Upper lobe of left lung (tissue), 6 donors: ENCODE data around the gene KCNG2. TPM values are rescaled to one million over a fixed set of nuclear protein-coding genes. Genes with fewer than 3 reads are reported as not detected.

ENCODE experiments used
- ATAC-seq, 2 donors: fragments of 200-7000 bp; cut with Tn5 transposase; one replicate each; pipeline ENCODE4 v1.9.1; 2022; ENCODE audit warnings: mild to moderate bottlenecking in 2 of 2, moderate library complexity in 2 of 2; ENCODE audit not compliant: low FRiP score in 2 of 2
- DNase-seq, 2 donors: peaks; one replicate each; pipeline ENCODE4 v3.0.0-alpha.2; 2019 to 2020
- H3K27ac ChIP-seq, 4 donors: fragments of 200-600 bp; sonication (generic); one replicate each; pipeline ENCODE4 v1.5.1; 2016 to 2019
- H3K27me3 ChIP-seq, 4 donors: fragments of 200-600 bp; sonication (generic); one replicate each; pipeline ENCODE4 v1.5.1; 2017 to 2019
- H3K36me3 ChIP-seq, 4 donors: fragments of 200-600 bp; sonication (generic); one replicate each; pipeline ENCODE4 v1.5.1; 2016 to 2019
- H3K4me1 ChIP-seq, 4 donors: fragments of 200-600 bp; sonication (generic); one replicate each; pipeline ENCODE4 v1.5.1; 2018 to 2019
- H3K4me3 ChIP-seq, 4 donors: fragments of 200-600 bp; sonication (generic); one replicate each; pipeline ENCODE4 v1.5.1; 2017 to 2019; ENCODE audit warnings: mild to moderate bottlenecking in 2 of 4, moderate library complexity in 1 of 4
- H3K9me3 ChIP-seq, 4 donors: fragments of 200-600 bp; sonication (generic); one replicate each; pipeline ENCODE4 v1.5.1; 2018 to 2019
- EP300 ChIP-seq, 4 donors: sonication (generic); formaldehyde crosslinking; IDR thresholded peaks; one replicate each; pipeline ENCODE4 v1.5.1; 2017; ENCODE audit warnings: antibody characterized with exemption in 4 of 4, control low read depth in 2 of 4
- POLR2A ChIP-seq, 4 donors: fragments of 450-650 bp; IDR thresholded peaks; one replicate each; pipeline ENCODE4 v1.5.1; 2016 to 2017; ENCODE audit warnings: antibody characterized with exemption in 4 of 4, mild to moderate bottlenecking in 2 of 4
- POLR2AphosphoS5 ChIP-seq, 2 donors: sonication (generic); formaldehyde crosslinking; IDR thresholded peaks; one replicate each; pipeline ENCODE4 v1.5.1; 2017; ENCODE audit warnings: antibody characterized with exemption in 2 of 2
- WGBS, 2 donors: methylation state at CpG; one replicate each; pipeline ENCODE4 v1.1.5; 2017 to 2018; 5-methylcytosine and 5-hydroxymethylcytosine counted together
- total RNA-seq, 6 donors: library from RNA; depleted of rRNA in 4 of 6; stranded (reverse); fragments of >200 nt in 4 of 6; gene quantifications; one replicate each; pipeline versions ENCODE4 v1.1.0 to v1.2.1, GENCODE V29; 2016 to 2021
- TF ChIP-seq, protein P1 (sequence below), 6 experiments: fragments of 450-650 bp in 4 of 6; fragments of 200-600 bp in 2 of 6; sonication (generic) in 2 of 6; IDR thresholded peaks; one replicate each; pipeline ENCODE4 v1.5.1; 2016 to 2019; ENCODE audit warnings: antibody characterized with exemption in 6 of 6
- donor health status: DM: no; HTN: no; CAD: no; lungs with moderate emphysema.
- donor health status: DM: no; HTN: yes; CAD: no; lungs with severe emphysema.

The KCNG2 gene
- total RNA-seq, 6 donors from 2014 or later, result 0.49 to 1.1 (median 0.73) TPM; not detected in 2

DNA sequence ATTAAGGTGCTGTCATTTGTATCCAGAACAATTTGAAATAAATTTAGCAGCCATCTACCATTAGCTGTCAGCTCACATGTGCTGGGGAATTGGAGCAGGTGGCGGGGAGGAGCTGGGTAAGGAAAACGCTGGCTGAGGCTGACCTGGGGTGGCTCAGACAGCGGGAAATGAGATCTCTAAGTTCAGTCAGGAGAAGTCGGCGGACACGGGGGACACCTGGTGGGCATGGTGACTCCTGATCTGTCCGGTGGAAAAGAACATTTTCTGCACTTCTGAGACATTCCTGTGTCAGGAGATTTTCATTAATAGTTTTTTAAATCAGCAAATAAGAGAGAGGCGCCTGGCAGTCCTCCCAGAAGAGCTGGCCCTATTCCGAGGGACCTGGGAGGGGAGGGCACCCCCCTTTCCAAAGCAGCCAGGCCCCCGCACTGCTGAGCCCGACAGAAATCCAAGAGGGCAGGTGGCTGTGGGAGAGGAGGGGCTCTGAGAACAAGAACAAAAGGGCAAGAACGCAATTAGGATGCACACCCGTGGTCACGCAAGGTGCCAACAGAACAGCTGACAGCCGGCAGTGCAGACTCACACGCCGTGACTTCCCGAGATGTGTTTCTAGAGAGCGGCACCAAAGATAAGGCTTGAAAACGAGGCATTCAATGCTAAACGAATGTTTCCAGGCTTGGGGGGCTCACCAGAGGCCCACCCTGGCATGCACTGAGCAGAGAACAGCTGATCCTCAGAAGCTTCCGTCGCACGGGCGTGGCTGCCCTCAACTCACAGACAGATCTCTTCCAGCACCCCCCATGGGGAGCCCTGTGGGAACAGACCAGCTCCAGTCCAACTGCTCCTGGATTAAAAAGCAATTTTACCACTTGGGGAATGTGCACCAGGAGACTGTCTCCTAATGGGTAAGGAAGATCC, 127.3 kb downstream of the KCNG2 start:
- TF ChIP-seq POLR2AphosphoS5 (IDR thresholded peaks at IDR 0.05), result no peak
- TF ChIP-seq, protein P1, sequence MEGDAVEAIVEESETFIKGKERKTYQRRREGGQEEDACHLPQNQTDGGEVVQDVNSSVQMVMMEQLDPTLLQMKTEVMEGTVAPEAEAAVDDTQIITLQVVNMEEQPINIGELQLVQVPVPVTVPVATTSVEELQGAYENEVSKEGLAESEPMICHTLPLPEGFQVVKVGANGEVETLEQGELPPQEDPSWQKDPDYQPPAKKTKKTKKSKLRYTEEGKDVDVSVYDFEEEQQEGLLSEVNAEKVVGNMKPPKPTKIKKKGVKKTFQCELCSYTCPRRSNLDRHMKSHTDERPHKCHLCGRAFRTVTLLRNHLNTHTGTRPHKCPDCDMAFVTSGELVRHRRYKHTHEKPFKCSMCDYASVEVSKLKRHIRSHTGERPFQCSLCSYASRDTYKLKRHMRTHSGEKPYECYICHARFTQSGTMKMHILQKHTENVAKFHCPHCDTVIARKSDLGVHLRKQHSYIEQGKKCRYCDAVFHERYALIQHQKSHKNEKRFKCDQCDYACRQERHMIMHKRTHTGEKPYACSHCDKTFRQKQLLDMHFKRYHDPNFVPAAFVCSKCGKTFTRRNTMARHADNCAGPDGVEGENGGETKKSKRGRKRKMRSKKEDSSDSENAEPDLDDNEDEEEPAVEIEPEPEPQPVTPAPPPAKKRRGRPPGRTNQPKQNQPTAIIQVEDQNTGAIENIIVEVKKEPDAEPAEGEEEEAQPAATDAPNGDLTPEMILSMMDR (IDR thresholded peaks at IDR 0.05), result peak in 1 of 6 experiments; percentile 10
- peaks cover 0 to 18% (median 0%) of the 10 kb centered on the region in 4 donors for H3K4me1 ChIP-seq
- WGBS, 2 donors, result 63 to 81% methylated on average over 21 to 25 of the region's 25 CpGs
- DNase-seq (peak in 1 of 2 donors; percentile 18), ATAC-seq (peak in 1 of 2 donors; percentile 23)
- H3K9me3 ChIP-seq, result peaks cover 10 to 14% (median 12%) of the 10 kb centered on the region in 4 donors
- peaks cover 6 to 49% (median 15%) of the 10 kb centered on the region in 4 donors for H3K36me3 ChIP-seq
- H3K27ac ChIP-seq, result no peak overlapping the region
- no peak overlapping the region for H3K4me3 ChIP-seq
- no peaks in the 10 kb centered on the region for H3K27me3 ChIP-seq

DNA sequence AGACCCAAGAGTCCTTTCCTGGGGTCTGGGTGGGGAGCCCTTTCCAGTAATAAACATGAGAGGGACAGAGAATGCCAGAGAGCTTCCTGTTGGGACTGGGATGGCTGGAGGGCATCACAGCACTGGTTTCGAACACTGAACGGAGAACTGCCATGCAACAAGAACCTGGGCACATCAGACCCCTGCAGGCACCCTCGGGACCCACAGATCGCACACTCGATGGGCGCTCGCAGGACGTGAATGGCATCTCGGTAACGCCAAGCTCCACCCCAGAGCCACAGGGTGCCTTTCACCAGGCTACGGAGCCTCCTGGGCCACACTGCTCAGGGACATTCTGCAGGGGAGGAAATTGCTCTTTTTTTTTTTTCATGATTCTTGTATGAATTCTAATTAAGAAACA, 128.6 kb downstream of the KCNG2 start:
- H3K36me3 ChIP-seq, result peaks cover 6 to 50% (median 15%) of the 10 kb centered on the region in 4 donors
- no peaks in the 10 kb centered on the region for H3K27me3 ChIP-seq
- WGBS, 2 donors, result 87 to 93% methylated on average over 11 of the region's 11 CpGs
- no peak for ATAC-seq
- peak in 1 of 2 donors; percentile 18 for DNase-seq
- peaks cover 16 to 19% (median 17%) of the 10 kb centered on the region in 4 donors for H3K9me3 ChIP-seq
- peaks cover 0 to 18% (median 0%) of the 10 kb centered on the region in 4 donors for H3K4me1 ChIP-seq
- no peak overlapping the region for H3K4me3 ChIP-seq
- TF ChIP-seq, protein P1 (IDR thresholded peaks at IDR 0.05), result no peak
- TF ChIP-seq EP300 (IDR thresholded peaks at IDR 0.05), result no peak
- H3K27ac ChIP-seq, result peak overlapping the region in 1 of 4 donors; percentile 30

DNA sequence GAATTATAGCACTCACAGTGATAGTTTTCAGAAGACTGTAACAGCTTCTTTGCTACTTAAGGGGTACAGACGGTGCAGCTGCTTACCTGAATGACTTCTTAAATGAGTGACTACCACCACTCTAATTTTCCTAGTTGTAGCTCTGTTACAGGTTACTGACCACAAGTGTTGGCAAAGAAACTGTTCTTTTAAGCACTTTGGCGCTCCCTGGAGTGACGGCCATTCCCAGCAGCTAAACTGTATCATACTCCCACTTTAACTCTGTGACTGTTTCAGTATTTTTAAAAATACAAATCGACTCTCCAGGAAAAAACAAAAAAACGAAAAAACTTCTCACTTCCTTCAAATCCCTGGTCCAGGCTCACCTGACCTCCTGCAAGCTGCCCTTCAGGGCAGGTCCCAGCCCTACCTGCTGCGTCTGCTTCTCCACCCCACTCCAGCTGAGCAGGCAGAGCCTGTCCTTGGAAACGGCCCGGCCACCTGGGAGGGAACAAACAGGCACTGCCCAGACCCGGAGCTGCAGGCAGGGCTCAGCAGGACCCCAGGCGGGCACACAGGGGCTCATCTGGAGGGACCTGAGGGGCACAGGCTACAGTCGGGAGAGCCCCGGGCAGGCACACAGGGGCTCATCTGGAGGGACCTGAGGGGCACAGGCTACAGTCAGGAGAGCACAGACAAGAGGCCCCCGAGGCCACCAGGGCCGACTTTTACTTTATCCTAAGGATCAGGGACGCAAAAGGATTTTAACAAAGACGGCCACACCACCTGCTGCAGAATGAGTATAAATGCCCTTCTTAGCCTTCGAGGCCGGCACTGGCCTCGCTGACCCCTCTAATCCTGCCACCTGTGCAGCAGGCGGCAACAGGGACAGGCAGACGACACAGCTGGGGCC, 129.2 kb downstream of the KCNG2 start:
- Histone ChIP-seq H3K4me3 (no peak overlapping the region), H3K27me3 (no peaks in the 10 kb centered on the region), H3K4me1 (peaks cover 0 to 18% (median 0%) of the 10 kb centered on the region in 4 donors), H3K9me3 (peaks cover 16 to 19% (median 17%) of the 10 kb centered on the region in 4 donors), H3K36me3 (peaks cover 6 to 54% (median 15%) of the 10 kb centered on the region in 4 donors), H3K27ac (peak overlapping the region in 1 of 4 donors; percentile 30)
- no peak for TF ChIP-seq POLR2A (IDR thresholded peaks at IDR 0.05)
- no peak for TF ChIP-seq EP300 (IDR thresholded peaks at IDR 0.05)
- no peak for TF ChIP-seq POLR2AphosphoS5 (IDR thresholded peaks at IDR 0.05)
- TF ChIP-seq, protein P1 (IDR thresholded peaks at IDR 0.05), result no peak
- peak in 1 of 2 donors; percentile 20 for DNase-seq
- WGBS, 2 donors, result 86 to 87% methylated on average over 19 to 21 of the region's 21 CpGs
- ATAC-seq, result peak; percentile 6 to 13

DNA sequence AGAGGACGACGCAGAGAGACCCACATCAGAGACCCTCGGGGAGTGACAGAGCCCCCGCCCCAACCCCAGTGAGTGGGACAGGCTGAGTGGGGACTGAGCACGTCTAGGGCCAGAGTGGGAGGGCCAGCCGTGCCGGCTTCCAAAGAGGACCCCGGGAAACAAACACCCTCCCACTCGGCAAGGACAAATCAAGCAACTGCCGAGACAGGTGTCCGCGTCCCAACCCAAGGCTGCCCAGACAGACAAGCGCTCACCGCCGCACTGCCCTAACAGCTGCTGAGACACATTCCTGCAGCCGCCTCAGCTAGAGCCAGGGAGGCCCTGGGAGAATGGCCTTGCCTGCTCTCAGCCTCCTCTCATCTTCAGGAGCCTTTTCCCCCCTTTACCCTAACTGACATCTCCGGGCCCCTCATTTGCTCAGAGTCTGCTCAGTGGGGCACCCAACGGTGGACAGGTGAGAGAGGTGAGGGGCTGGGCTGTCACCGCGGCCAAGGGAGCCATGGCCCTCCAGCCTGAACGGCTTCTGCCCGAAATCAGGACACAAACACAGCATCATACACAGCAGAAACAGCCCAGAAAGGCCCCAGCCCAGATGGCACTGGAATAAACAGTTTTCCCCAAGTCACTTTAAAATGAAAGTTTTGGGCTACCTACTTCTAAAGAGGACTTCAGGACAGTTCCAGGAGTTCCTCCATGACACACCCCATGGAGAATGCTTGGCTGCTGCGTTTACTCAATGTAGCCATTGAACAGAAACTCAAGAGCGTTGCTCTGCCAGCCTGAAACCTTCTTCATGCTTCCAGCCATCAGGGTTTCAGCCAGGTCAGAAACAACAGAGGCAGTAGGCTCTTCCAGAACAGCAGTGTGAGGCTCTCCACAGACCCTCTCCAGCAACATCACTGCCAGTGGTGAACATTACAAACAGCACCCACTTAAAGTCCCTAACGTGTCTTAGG, 130.1 kb downstream of the KCNG2 start:
- H3K4me3 ChIP-seq, result no peak overlapping the region
- H3K9me3 ChIP-seq, result peaks cover 18 to 25% (median 20%) of the 10 kb centered on the region in 4 donors
- WGBS, 2 donors, result 90 to 91% methylated on average over 13 to 25 of the region's 25 CpGs
- peaks cover 0 to 18% (median 0%) of the 10 kb centered on the region in 4 donors for H3K4me1 ChIP-seq
- DNase-seq, result peak in 1 of 2 donors; percentile 16
- TF ChIP-seq, protein P1 (IDR thresholded peaks at IDR 0.05), result no peak
- TF ChIP-seq POLR2AphosphoS5 (IDR thresholded peaks at IDR 0.05) (no peak), POLR2A (IDR thresholded peaks at IDR 0.05) (no peak), EP300 (IDR thresholded peaks at IDR 0.05) (no peak)
- no peaks in the 10 kb centered on the region for H3K27me3 ChIP-seq
- H3K36me3 ChIP-seq, result peaks cover 6 to 57% (median 15%) of the 10 kb centered on the region in 4 donors
- ATAC-seq, result peak in 1 of 2 donors; percentile 19
- no peak overlapping the region for H3K27ac ChIP-seq
